ENCODE data around the gene LMCD1.

LMCD1 gene

GRCh38 chr3:8538223-8538622 lies 36.6 kb downstream of the LMCD1 start:
- DNase-seq, result no peak

GRCh38 chr3:8538913-8539312 lies 37.3 kb downstream of the LMCD1 start:
- DNase-seq, result no peak

DNA sequence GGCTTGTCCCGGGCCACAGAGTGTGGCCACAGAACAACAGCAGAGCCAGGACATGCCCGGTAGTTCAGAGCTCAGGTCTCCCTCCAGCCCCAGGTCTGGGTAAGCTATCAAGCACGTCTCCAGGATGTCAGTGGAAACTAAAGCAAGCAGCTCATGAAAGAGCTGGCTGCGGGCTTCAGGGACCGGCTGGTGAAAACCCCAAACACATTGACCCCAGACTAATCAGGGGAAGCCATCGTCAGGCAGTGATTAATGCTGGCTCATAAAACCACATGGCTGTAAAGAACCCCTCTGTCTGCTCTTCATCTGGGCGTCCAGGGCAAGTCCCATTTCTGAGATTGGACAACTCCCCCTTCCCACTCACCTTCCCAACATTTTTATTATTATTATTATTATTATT lies 37.8 kb downstream of the LMCD1 start:
- no peak for DNase-seq

DNA sequence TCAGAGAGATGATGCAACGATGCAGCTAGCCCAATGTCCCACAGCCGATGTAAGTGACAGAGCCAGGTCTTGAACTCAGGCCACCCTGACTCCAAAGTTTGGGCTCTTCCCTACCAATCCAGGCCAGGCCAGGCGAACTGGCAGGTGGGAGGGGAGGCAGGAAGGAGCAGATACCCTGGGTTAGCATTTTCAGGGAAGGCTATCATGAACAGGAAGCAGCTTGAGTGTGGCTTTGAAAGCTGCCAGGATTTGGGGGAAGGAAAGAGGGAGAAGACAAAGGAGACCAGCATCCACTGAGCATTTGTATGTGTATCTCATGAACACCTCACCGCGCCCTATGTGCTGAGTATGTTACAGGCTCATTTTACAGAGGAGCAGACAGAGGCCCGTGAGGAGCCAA lies 38.8 kb downstream of the LMCD1 start:
- no peak for DNase-seq

- no peak for DNase-seq
These were observed 39.9 kb downstream of the LMCD1 start for GRCh38 chr3:8541486-8541885.

GRCh38 chr3:8542190-8543135 lies 40.8 kb downstream of the LMCD1 start:
- no peak for DNase-seq

GRCh38 chr3:8546609-8547008 lies 45.0 kb downstream of the LMCD1 start:
- no peak for DNase-seq

GRCh38 chr3:8548502-8549275 lies 47.1 kb downstream of the LMCD1 start:
- no peak for DNase-seq

DNA sequence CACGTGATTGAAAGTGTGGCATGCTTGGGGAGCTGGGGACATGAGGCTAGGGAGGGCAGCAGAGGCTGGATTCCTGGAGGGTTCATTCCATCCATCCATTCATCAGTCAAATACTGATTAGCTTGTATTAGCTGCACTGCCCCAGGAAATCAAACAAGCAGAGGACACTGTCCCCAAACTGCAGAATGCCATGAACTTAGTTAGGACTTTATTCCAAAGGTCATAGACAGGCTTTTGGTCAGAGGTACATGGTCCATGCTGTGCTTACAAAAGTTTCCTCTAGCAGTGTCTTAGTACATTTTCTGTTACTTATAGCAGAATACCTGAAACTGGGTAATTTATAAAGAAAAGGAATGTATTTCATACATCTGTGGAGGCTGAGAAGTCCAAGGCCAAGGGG lies 47.7 kb downstream of the LMCD1 start:
- no peak for DNase-seq

- no peak for DNase-seq
These were observed 49.0 kb downstream of the LMCD1 start for GRCh38 chr3:8550611-8551010.

GRCh38 chr3:8552223-8552762 lies 50.7 kb downstream of the LMCD1 start:
- DNase-seq, result no peak

DNA sequence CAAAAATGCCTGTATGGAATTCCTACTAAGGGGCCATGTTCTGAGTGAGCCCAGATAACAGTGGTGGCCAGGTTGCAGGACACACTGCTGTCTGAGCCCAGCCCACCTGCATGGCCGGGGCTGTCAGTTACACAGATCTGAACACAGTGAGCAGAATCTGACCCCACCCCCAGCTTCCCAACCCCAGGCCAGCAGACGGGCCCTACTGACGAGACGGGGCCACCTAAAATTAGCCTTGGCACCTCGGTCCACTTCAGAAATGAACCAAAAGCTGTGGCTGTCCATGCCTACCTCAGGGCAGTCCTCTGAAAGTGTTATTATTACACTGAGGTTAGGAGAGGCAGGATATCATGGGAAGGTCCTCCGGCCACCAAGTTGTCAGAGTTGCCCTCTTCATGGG lies 51.8 kb downstream of the LMCD1 start:
- DNase-seq, result no peak

DNA sequence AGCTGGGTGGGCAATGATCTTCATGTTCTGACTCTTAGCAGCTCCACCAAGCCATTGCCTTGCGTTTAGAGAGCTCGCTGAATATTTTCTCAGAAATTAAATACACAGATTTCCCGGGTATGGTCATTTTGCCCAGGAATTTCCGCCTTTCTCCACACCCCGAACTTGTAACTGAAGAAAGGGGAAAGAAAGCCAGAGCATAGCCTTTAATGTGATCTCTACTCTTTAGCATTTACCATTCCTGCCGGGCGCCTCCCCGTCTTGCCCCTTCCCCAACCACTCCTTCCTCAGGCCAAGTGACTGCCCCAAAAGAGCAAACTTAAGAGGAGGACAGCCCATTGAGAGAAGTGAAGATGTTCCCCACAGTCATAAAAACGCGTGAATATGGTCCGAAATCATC lies 53.1 kb downstream of the LMCD1 start:
- DNase-seq, result no peak

GRCh38 chr3:8555113-8555661 lies 53.6 kb downstream of the LMCD1 start:
- no peak for DNase-seq

DNA sequence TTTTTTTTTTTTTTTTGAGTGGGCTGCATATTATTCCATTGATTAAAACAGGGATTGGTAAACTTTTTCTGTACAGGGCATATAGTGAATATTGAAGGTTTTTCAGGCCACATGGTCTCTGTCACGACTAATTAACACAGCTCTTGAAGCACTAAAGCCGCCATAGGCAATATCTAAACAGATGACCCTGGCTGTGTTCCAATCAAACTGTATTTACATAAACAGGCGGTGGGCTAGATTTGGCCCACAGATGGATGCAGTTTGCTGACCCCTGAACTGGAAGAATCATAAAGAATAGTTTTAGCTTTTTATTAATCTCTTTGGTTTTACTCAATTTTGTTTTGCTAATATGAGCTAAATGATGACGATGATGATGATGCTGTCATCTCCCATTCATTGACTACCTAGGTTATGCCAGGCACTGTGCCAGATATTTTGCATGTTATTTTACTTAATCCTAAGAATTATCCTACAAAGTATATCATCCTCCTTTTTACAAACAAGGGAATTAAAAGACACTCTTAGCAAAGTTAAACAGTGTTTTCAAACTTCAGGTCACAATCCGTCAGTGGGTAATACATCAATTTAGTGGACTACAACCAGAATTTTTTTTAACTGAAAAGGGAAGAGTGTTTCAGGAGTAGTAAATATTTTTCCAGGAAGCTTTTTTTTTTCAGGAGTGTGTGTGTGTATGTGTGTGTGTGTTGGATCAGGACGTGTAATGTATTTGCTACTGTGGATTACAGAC lies 54.3 kb downstream of the LMCD1 start:
- DNase-seq, result no peak

DNA sequence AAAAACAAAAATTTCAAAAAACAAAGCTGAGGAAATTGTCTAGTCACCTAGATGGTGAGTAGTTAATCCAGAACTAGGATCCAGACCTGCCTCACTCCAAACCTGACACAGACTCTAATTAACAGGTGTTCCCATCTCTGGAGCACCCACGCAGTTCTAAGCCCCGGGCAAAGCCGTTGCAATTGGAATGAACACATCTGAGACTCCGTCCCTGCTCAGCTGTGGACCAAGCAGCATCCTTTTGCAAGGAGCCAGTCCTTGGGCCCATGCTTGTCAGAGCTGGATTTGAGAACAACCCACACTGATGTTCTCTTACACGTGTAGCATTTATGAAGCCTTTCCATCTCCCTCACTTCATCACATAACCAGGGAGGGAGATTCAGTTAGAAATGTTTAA lies 54.8 kb downstream of the LMCD1 start:
- no peak for DNase-seq

- DNase-seq, result no peak
These were observed 55.7 kb downstream of the LMCD1 start for GRCh38 chr3:8557298-8557697.

GRCh38 chr3:8558645-8559044 lies 57.0 kb downstream of the LMCD1 start:
- DNase-seq, result no peak

DNA sequence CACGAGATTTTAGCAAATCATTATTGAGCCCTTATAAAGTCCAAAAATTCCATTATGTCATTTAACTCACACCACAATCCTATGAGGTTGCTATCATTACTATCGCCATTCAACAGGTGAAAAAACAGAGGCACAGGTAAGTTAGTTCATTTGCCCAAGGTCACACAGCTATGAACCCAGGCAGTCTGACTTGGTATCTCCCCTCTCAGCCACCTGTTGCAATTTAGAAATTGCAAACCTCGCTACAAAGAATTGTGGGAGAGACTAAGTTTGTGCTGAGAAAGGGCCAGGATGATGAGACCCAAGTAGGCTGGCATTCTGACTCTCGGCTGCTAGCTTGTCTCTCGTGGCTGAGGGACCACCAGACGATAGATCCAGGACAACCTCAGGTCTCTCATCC lies 57.7 kb downstream of the LMCD1 start:
- DNase-seq, result no peak

GRCh38 chr3:8560366-8561007 lies 58.9 kb downstream of the LMCD1 start:
- DNase-seq, result no peak

- DNase-seq, result no peak
These were observed 59.7 kb downstream of the LMCD1 start for GRCh38 chr3:8561370-8561769.

- DNase-seq, result no peak
These were observed 60.5 kb downstream of the LMCD1 start for GRCh38 chr3:8562081-8562595.
